GM23338 (cell line): ENCODE measurements around the gene RGL2.
A peak's percentile ranks its signal among the peaks of the same experiment; 100 is the strongest.

Experiments used
- EZH2 ChIP-seq: fragments of 200-600 bp; sonication (generic); IDR thresholded peaks from one replicate; pipeline ENCODE4 v1.8.0; 2017; ENCODE audit warnings: antibody characterized with exemption, mild to moderate bottlenecking, low read depth; ENCODE audit not compliant: unreplicated experiment
- EZH2phosphoT487 ChIP-seq: fragments of 200-600 bp; sonication (generic); IDR thresholded peaks from one replicate; pipeline ENCODE4 v1.8.1; 2018; ENCODE audit warnings: antibody characterized with exemption; ENCODE audit not compliant: unreplicated experiment
- JUNB ChIP-seq: IDR thresholded peaks from one replicate; pipeline ENCODE4 v1.6.1; 2016; ENCODE audit warnings: antibody characterized with exemption; ENCODE audit not compliant: unreplicated experiment
- POLR2AphosphoS5 ChIP-seq: IDR thresholded peaks from 2 replicates; pipeline ENCODE4 v1.6.1; 2016; ENCODE audit warnings: antibody characterized with exemption, low read depth
- TF ChIP-seq, protein P1 (sequence below), 2 experiments: fragments of 200-600 bp in 1 of 2; sonication (generic) in 1 of 2; conservative IDR thresholded peaks; 2 replicates each; pipeline versions ENCODE4 v1.5.1 to v1.6.1; 2016 to 2017; ENCODE audit warnings: antibody characterized with exemption in 2 of 2, low read depth in 2 of 2, mild to moderate bottlenecking in 2 of 2, moderate library complexity in 1 of 2
- TF ChIP-seq, protein P2 (sequence below): fragments of 250-450 bp; sonication (Bioruptor Pico); IDR thresholded peaks from 2 replicates; pipeline ENCODE4 v1.5.0; 2020; ENCODE audit warnings: mild to moderate bottlenecking, moderate library complexity

DNA sequence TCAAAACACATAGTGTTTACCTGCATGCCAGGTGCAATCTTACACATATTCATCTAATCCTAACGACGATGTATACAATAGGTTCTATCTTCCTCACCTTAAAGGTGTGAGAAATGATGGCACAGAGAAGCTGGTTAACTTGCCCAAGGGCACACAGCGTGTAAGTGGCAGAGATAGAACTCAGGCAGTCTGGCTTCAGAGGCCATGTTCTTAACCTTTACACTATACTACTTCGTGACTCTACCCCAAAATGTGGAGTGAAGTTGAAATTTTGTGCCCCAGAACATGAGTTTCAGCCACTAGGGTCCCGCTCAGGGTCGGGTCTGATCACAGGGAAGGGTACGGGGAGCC lies 27.6 kb downstream of the RGL2 start:
- no peak for TF ChIP-seq POLR2AphosphoS5
- TF ChIP-seq, protein P1, sequence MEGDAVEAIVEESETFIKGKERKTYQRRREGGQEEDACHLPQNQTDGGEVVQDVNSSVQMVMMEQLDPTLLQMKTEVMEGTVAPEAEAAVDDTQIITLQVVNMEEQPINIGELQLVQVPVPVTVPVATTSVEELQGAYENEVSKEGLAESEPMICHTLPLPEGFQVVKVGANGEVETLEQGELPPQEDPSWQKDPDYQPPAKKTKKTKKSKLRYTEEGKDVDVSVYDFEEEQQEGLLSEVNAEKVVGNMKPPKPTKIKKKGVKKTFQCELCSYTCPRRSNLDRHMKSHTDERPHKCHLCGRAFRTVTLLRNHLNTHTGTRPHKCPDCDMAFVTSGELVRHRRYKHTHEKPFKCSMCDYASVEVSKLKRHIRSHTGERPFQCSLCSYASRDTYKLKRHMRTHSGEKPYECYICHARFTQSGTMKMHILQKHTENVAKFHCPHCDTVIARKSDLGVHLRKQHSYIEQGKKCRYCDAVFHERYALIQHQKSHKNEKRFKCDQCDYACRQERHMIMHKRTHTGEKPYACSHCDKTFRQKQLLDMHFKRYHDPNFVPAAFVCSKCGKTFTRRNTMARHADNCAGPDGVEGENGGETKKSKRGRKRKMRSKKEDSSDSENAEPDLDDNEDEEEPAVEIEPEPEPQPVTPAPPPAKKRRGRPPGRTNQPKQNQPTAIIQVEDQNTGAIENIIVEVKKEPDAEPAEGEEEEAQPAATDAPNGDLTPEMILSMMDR (conservative IDR thresholded peaks at IDR 0.05; ENCODE audit: low read depth in 2 of 2), result 0 out of 4 replicates have a peak, but pooled peaks of 1 of the 2 experiments have one; percentile 23
- no peak for TF ChIP-seq EZH2
- TF ChIP-seq JUNB, result no peak
- TF ChIP-seq EZH2phosphoT487, result no peak
- TF ChIP-seq, protein P2, sequence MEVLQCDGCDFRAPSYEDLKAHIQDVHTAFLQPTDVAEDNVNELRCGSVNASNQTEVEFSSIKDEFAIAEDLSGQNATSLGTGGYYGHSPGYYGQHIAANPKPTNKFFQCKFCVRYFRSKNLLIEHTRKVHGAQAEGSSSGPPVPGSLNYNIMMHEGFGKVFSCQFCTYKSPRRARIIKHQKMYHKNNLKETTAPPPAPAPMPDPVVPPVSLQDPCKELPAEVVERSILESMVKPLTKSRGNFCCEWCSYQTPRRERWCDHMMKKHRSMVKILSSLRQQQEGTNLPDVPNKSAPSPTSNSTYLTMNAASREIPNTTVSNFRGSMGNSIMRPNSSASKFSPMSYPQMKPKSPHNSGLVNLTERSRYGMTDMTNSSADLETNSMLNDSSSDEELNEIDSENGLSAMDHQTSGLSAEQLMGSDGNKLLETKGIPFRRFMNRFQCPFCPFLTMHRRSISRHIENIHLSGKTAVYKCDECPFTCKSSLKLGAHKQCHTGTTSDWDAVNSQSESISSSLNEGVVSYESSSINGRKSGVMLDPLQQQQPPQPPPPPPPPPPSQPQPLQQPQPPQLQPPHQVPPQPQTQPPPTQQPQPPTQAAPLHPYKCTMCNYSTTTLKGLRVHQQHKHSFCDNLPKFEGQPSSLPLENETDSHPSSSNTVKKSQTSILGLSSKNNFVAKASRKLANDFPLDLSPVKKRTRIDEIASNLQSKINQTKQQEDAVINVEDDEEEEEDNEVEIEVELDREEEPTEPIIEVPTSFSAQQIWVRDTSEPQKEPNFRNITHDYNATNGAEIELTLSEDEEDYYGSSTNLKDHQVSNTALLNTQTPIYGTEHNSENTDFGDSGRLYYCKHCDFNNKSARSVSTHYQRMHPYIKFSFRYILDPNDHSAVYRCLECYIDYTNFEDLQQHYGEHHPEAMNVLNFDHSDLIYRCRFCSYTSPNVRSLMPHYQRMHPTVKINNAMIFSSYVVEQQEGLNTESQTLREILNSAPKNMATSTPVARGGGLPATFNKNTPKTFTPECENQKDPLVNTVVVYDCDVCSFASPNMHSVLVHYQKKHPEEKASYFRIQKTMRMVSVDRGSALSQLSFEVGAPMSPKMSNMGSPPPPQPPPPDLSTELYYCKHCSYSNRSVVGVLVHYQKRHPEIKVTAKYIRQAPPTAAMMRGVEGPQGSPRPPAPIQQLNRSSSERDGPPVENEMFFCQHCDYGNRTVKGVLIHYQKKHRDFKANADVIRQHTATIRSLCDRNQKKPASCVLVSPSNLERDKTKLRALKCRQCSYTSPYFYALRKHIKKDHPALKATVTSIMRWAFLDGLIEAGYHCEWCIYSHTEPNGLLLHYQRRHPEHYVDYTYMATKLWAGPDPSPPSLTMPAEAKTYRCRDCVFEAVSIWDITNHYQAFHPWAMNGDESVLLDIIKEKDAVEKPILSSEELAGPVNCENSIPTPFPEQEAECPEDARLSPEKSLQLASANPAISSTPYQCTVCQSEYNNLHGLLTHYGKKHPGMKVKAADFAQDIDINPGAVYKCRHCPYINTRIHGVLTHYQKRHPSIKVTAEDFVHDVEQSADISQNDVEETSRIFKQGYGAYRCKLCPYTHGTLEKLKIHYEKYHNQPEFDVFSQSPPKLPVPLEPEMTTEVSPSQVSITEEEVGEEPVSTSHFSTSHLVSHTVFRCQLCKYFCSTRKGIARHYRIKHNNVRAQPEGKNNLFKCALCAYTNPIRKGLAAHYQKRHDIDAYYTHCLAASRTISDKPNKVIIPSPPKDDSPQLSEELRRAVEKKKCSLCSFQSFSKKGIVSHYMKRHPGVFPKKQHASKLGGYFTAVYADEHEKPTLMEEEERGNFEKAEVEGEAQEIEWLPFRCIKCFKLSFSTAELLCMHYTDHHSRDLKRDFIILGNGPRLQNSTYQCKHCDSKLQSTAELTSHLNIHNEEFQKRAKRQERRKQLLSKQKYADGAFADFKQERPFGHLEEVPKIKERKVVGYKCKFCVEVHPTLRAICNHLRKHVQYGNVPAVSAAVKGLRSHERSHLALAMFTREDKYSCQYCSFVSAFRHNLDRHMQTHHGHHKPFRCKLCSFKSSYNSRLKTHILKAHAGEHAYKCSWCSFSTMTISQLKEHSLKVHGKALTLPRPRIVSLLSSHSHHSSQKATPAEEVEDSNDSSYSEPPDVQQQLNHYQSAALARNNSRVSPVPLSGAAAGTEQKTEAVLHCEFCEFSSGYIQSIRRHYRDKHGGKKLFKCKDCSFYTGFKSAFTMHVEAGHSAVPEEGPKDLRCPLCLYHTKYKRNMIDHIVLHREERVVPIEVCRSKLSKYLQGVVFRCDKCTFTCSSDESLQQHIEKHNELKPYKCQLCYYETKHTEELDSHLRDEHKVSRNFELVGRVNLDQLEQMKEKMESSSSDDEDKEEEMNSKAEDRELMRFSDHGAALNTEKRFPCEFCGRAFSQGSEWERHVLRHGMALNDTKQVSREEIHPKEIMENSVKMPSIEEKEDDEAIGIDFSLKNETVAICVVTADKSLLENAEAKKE (CRISPR knock-in tag), result no peak
